Neural cell (in vitro differentiated cells): Measurements from ENCODE around the gene KIF5C. TPM values are rescaled to one million over a fixed set of nuclear protein-coding genes. Genes with fewer than 3 reads are reported as not detected.

Source experiments
- H2AFZ ChIP-seq: fragments of 200-600, 300-800 bp; sonication (generic), shearing (Covaris generic); 2 replicates; pipeline ENCODE4 v1.6.0; 2014; ENCODE audit warnings: low read depth, mild to moderate bottlenecking, antibody characterized with exemption, low read length, moderate library complexity
- H3F3A ChIP-seq: fragments of 200-600 bp; shearing (Covaris generic); 2 replicates; pipeline ENCODE4 v1.6.1; 2016; ENCODE audit warnings: mild to moderate bottlenecking, moderate library complexity, mixed read lengths, antibody characterized with exemption, low read length; ENCODE audit not compliant: insufficient read depth, poor library complexity, severe bottlenecking
- H3K27ac ChIP-seq: fragments of 200-600, 300-800 bp; sonication (generic), shearing (Covaris generic); 2 replicates; pipeline ENCODE4 v1.5.1; 2014; ENCODE audit warnings: mild to moderate bottlenecking, low read length, moderate library complexity
- H3K27me3 ChIP-seq: fragments of 300-800, 200-600 bp; sonication (generic), shearing (Covaris generic); 2 replicates; pipeline ENCODE4 v1.6.0; 2014; ENCODE audit warnings: mild to moderate bottlenecking, low read depth, low read length, moderate library complexity; ENCODE audit not compliant: insufficient read depth
- H3K36me3 ChIP-seq: fragments of 300-800, 200-600 bp; sonication (generic), shearing (Covaris generic); 2 replicates; pipeline ENCODE4 v1.5.1; 2014; ENCODE audit warnings: mild to moderate bottlenecking, antibody characterized with exemption, low read length, moderate library complexity; ENCODE audit not compliant: insufficient read depth
- H3K4me2 ChIP-seq: fragments of 300-800, 200-600 bp; sonication (generic), shearing (Covaris generic); 2 replicates; pipeline ENCODE4 v1.6.0; 2014; ENCODE audit warnings: mild to moderate bottlenecking, low read length
- H3K4me3 ChIP-seq: fragments of 300-800, 200-600 bp; sonication (generic), shearing (Covaris generic); 2 replicates; pipeline ENCODE4 v1.5.1; 2014; ENCODE audit warnings: mild to moderate bottlenecking, low read length, moderate library complexity
- H3K79me2 ChIP-seq: fragments of 200-600 bp; shearing (Covaris generic); replicated peaks from 2 replicates; pipeline ENCODE4 v1.6.0; 2014; ENCODE audit warnings: mild to moderate bottlenecking, low read length, moderate library complexity; ENCODE audit not compliant: insufficient read depth
- H3K9ac ChIP-seq: fragments of 300-800, 200-600 bp; sonication (generic), shearing (Covaris generic); 2 replicates; pipeline ENCODE4 v1.6.1; 2016; ENCODE audit warnings: mild to moderate bottlenecking, low read length, mixed read lengths
- H3K9me2 ChIP-seq: fragments of 200-600 bp; shearing (Covaris generic); 2 replicates; pipeline ENCODE4 v1.6.1; 2016; ENCODE audit warnings: mild to moderate bottlenecking, low read length, mixed read lengths; ENCODE audit not compliant: insufficient read depth
- H3K9me3 ChIP-seq: fragments of 200-600, 300-800 bp; sonication (generic), shearing (Covaris generic); 2 replicates; pipeline ENCODE4 v1.6.1; 2016; ENCODE audit warnings: mild to moderate bottlenecking, mixed run types, low read length, moderate library complexity, mixed read lengths
- H4K20me1 ChIP-seq: fragments of 200-600 bp; shearing (Covaris generic); 2 replicates; pipeline ENCODE4 v1.6.1; 2016; ENCODE audit warnings: mild to moderate bottlenecking, mixed run types; ENCODE audit not compliant: insufficient read depth
- EP300 ChIP-seq: fragments of 450-650 bp; conservative IDR thresholded peaks from 2 replicates; pipeline ENCODE4 v1.6.1; 2014; ENCODE audit warnings: antibody characterized with exemption, mild to moderate bottlenecking, moderate library complexity; ENCODE audit not compliant: poor library complexity, severe bottlenecking
- EZH2 ChIP-seq: fragments of 200-600, 300-800 bp; shearing (Covaris generic), sonication (generic); IDR thresholded peaks from 2 replicates; pipeline ENCODE4 v1.6.1; 2014; ENCODE audit warnings: antibody characterized with exemption, low read length, borderline replicate concordance, mild to moderate bottlenecking; ENCODE audit not compliant: insufficient read depth, poor library complexity, severe bottlenecking
- MXI1 ChIP-seq: fragments of 450-650 bp; conservative IDR thresholded peaks from 2 replicates; pipeline ENCODE4 v1.6.1; 2014; ENCODE audit warnings: antibody characterized with exemption, mild to moderate bottlenecking; ENCODE audit not compliant: poor library complexity, severe bottlenecking
- POLR2AphosphoS5 ChIP-seq: IDR thresholded peaks from 2 replicates; pipeline ENCODE4 v1.6.1; 2012
- RAD21 ChIP-seq: fragments of 450-650 bp; conservative IDR thresholded peaks from 2 replicates; pipeline ENCODE4 v1.6.1; 2014; ENCODE audit warnings: antibody characterized with exemption, mild to moderate bottlenecking, moderate library complexity
- SMC3 ChIP-seq: fragments of 450-650 bp; conservative IDR thresholded peaks from 2 replicates; pipeline ENCODE4 v1.6.1; 2014; ENCODE audit warnings: antibody characterized with exemption, mild to moderate bottlenecking, moderate library complexity; ENCODE audit not compliant: poor library complexity
- TAF1 ChIP-seq: IDR thresholded peaks from 2 replicates; pipeline ENCODE4 v1.6.1; 2012; ENCODE audit warnings: low read depth
- polyA plus RNA-seq: library from polyadenylated mRNA; depleted of rRNA; stranded (reverse); fragments of >200 nt; gene quantifications from 2 replicates; pipeline ENCODE4 v1.2.3, GENCODE V29; 2014
- TF ChIP-seq, protein P1 (sequence below): IDR thresholded peaks from 2 replicates; pipeline ENCODE4 v1.6.1; 2012; ENCODE audit warnings: borderline replicate concordance
- TF ChIP-seq, protein P2 (sequence below): fragments of 450-650 bp; IDR thresholded peaks from 2 replicates; pipeline ENCODE4 v1.5.1; 2014; ENCODE audit warnings: antibody characterized with exemption, mild to moderate bottlenecking, moderate library complexity; ENCODE audit not compliant: poor library complexity, severe bottlenecking

KIF5C gene
- polyA plus RNA-seq, 1 donor from 2014 or later, result 527 TPM

DNA sequence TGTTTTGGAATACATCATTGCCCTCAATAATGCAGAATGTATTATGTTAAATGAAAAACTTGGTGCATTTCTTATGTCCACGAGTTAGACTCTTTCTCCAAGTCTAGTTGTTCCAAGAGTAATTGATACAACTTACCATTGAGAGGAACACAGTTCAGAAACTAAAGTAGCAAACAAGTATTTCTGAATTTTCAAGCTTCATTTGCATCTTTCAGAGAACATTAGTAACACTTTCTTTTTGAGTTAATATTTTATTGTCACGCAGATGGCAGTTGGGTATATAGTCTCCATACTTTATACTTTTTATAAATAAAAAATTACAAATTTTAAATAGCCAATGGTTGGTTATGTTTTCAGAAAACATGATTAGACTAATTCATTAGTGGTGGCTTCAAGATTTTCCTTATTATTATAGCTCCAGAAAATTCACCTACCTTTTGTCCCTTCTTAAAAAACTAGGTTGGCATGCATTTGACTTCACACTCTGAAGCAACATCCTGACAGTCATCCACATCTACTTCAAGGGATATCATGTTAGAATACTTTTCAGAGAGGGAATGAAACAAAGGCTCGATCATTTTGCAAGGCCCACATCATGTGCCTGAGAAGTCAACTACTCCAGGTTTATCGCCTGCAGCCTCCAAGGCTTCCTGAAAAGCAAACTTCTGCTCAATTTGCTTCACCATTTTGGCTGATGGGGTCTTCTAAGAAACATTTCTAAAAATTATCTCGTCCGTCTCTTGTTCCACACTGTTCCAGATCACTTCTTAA lies 193.4 kb downstream of the KIF5C start:
- no peaks in the 10 kb centered on the region for H3K36me3 ChIP-seq
- no peaks in the 10 kb centered on the region for H4K20me1 ChIP-seq
- H3K79me2 ChIP-seq, result no peaks in the 10 kb centered on the region
- no peaks in the 10 kb centered on the region for H3K9me2 ChIP-seq
- no peak overlapping the region for H2AFZ ChIP-seq
- H3K9me3 ChIP-seq, result no peaks in the 10 kb centered on the region
- TF ChIP-seq, protein P1, sequence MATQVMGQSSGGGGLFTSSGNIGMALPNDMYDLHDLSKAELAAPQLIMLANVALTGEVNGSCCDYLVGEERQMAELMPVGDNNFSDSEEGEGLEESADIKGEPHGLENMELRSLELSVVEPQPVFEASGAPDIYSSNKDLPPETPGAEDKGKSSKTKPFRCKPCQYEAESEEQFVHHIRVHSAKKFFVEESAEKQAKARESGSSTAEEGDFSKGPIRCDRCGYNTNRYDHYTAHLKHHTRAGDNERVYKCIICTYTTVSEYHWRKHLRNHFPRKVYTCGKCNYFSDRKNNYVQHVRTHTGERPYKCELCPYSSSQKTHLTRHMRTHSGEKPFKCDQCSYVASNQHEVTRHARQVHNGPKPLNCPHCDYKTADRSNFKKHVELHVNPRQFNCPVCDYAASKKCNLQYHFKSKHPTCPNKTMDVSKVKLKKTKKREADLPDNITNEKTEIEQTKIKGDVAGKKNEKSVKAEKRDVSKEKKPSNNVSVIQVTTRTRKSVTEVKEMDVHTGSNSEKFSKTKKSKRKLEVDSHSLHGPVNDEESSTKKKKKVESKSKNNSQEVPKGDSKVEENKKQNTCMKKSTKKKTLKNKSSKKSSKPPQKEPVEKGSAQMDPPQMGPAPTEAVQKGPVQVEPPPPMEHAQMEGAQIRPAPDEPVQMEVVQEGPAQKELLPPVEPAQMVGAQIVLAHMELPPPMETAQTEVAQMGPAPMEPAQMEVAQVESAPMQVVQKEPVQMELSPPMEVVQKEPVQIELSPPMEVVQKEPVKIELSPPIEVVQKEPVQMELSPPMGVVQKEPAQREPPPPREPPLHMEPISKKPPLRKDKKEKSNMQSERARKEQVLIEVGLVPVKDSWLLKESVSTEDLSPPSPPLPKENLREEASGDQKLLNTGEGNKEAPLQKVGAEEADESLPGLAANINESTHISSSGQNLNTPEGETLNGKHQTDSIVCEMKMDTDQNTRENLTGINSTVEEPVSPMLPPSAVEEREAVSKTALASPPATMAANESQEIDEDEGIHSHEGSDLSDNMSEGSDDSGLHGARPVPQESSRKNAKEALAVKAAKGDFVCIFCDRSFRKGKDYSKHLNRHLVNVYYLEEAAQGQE, result no peak
- TF ChIP-seq, protein P2, sequence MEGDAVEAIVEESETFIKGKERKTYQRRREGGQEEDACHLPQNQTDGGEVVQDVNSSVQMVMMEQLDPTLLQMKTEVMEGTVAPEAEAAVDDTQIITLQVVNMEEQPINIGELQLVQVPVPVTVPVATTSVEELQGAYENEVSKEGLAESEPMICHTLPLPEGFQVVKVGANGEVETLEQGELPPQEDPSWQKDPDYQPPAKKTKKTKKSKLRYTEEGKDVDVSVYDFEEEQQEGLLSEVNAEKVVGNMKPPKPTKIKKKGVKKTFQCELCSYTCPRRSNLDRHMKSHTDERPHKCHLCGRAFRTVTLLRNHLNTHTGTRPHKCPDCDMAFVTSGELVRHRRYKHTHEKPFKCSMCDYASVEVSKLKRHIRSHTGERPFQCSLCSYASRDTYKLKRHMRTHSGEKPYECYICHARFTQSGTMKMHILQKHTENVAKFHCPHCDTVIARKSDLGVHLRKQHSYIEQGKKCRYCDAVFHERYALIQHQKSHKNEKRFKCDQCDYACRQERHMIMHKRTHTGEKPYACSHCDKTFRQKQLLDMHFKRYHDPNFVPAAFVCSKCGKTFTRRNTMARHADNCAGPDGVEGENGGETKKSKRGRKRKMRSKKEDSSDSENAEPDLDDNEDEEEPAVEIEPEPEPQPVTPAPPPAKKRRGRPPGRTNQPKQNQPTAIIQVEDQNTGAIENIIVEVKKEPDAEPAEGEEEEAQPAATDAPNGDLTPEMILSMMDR, result no peak
- no peak for TF ChIP-seq RAD21
- TF ChIP-seq MXI1, result no peak
- no peak for TF ChIP-seq SMC3
- TF ChIP-seq POLR2AphosphoS5, result no peak
- no peak for TF ChIP-seq TAF1
- TF ChIP-seq EZH2, result no peak
- no peak for TF ChIP-seq EP300
- no peak overlapping the region for H3K4me3 ChIP-seq
- no peak overlapping the region for H3K4me2 ChIP-seq
- no peak overlapping the region for H3K27ac ChIP-seq
- H3K9ac ChIP-seq, result no peak overlapping the region
- H3F3A ChIP-seq, result no peaks in the 10 kb centered on the region
- H3K27me3 ChIP-seq, result no peaks in the 10 kb centered on the region

DNA sequence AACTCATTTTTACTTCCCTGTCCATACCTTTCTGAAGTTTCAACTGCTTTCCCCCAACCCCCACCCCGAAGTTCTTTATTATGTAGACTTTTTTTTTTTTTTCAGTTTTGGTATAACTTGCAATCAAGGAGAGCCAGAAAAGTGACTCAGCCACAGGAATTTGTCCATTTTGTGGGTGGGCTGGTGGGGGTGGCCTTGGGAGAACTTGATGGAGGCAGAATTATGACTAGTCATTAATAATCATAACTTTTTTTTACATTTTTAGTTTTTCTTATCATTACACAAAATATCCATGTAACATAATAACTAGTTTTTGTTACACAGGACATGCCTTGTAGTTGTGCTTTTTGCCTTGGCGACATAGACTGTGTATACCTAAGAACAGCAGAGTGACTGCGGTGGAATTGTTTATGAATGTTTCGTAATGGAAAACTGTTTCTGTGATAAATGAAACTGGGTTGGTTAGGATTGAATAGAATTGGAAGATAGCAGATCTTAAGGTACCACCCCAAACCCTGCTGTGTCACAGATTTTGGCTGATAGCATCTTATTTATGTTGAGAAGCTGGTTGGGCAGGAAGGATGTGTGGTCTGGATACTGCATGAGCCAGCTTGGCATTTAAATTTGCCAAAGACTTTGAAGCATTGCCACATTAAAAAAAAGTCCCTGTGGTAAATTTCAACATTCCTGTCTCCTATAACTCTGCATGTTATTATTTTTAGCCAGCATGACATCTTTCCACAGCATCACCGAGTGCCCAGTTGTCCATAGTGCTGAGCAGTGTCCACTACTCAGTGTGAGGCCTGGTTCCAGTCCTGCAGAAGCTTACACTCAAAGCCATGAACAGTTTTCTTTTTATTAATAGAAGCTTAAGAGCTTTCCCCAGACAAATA lies 194.2 kb downstream of the KIF5C start:
- Histone ChIP-seq H3K9me3 (no peaks in the 10 kb centered on the region), H3K79me2 (no peaks in the 10 kb centered on the region), H2AFZ (no peak overlapping the region), H4K20me1 (no peaks in the 10 kb centered on the region), H3K4me2 (no peak overlapping the region), H3K9ac (no peak overlapping the region), H3K9me2 (no peaks in the 10 kb centered on the region), H3K4me3 (no peak overlapping the region), H3F3A (no peaks in the 10 kb centered on the region), H3K27me3 (no peaks in the 10 kb centered on the region), H3K36me3 (no peaks in the 10 kb centered on the region), H3K27ac (no peak overlapping the region)
- TF ChIP-seq TAF1 (no peak), EP300 (no peak), RAD21 (no peak), SMC3 (no peak), EZH2 (no peak), MXI1 (no peak), POLR2AphosphoS5 (no peak)
- TF ChIP-seq, protein P2, result no peak
- TF ChIP-seq, protein P1, result no peak
